EL (cell line): ENCODE results near the gene ARAP2.

Experiments used
- DNase-seq: peaks from one replicate; pipeline ENCODE4 v3.0.0-alpha.2; 2016

Gene ARAP2

DNA sequence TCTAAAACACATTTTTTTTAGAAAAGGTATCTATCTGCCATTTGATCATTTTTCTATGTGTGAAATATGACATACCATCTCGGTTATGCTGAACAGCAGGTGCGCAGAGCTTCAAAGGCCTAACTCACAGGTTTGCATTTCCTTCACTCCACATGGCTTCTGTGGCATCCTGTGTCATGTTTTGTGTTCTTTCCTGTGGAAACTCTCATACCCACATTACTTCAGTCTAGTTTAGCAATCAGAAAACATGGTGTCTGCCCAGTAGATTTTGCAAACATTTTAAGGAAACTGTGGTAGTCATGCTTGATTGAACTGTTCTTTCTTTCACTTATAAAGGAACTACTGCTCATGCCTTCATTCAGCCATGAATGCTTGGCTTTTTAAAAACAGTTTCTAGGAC, 11.3 kb upstream of the ARAP2 start:
- DNase-seq, result no peak

DNA sequence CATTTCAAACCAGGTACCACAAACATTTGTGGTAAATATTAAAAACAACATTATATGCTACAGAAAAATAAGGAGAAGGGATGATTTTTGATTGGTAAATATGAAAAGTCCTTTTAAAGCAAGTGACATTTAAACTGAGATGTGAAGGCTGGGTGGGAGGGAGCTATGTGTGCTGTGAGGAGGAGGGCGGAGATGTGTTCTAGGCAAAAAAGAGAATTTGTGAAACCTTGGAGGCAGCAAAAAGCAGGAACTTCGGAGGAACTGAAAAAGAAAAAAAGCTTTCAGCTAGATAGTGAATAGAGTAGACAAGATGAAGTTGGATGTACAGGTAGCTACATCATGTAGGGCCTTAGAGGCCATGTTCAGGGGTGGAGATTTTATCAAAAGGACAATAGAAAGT, 10.1 kb upstream of the ARAP2 start:
- no peak for DNase-seq

DNA sequence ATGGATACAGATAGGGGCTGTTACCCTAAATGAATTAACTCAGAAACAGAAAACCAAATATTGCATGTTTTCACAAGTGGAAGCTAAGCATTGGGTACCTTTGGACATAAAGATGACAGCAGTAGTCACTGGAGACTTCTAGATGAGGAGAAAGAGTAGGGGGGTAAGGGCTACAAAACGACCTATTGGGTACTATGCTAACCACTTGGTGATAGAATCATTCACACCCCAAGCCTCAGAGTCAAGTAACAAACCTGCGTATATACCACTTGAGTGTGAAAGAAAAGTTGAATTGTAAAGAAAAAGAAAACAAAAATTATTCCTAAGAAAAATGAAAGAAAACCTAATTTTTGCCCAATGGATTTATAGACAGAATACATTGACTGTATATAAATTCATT, 7.7 kb upstream of the ARAP2 start:
- no peak for DNase-seq

DNA sequence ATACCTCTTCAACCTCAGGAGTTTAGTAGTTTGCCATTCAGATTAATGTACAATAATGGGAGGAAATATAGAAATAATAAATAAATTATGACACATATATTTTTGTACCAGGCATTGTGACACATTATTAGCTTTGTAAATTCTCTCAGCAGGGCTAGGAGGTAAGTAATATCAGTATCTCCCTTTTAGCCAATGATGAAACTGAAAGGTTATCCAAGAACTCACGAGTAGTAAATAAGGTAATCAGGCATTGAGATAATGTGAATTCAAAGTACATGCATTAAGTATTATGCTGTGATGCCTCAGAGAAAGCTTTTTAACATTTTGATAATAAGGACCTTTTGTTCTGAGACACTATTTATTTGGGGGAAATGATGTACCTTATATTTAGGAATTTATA, 5.3 kb upstream of the ARAP2 start:
- DNase-seq, result no peak

DNA sequence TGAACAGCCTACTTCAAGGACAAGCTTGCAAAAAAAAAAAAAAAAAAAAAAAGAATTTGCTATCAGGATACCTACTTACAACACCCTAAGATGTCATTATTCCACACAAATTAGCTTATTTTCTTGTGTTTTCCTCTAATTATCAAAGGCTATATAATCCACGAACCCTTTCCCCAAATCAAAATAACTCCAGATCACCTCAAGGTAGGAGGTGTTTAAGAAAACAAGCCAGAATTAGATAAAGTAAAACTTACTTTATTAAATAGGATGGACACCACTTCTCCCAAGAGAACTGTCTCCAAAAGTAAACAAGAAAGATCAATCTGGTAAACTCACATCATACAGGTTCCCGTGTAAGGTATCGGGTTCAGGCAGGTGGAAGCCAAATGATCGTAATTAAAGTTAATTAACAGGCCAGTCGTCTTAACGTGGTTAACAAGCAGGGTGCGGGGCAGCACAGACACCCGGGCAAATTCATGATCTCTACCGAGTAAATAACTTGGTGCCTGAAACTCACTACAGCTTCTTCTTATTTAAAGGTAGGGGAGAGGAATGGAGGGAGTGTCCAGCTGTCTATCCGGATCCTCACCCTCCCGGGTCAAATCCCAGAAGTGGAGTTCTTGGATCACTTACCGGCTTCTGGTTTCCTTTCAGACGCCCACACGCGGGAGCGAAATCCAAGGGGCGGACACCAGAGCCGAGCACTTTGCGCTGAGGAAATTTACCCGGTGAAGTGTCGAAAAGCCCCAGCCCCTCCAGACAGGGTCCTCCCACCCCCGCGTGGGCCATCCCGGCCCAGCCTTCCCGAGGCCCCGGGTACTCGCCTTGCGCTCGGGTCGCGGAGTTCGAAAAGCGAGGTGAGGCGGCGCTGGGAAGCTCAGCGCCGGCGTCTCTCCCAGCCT, 708 bp downstream of the ARAP2 start:
- DNase-seq, result no peak

DNA sequence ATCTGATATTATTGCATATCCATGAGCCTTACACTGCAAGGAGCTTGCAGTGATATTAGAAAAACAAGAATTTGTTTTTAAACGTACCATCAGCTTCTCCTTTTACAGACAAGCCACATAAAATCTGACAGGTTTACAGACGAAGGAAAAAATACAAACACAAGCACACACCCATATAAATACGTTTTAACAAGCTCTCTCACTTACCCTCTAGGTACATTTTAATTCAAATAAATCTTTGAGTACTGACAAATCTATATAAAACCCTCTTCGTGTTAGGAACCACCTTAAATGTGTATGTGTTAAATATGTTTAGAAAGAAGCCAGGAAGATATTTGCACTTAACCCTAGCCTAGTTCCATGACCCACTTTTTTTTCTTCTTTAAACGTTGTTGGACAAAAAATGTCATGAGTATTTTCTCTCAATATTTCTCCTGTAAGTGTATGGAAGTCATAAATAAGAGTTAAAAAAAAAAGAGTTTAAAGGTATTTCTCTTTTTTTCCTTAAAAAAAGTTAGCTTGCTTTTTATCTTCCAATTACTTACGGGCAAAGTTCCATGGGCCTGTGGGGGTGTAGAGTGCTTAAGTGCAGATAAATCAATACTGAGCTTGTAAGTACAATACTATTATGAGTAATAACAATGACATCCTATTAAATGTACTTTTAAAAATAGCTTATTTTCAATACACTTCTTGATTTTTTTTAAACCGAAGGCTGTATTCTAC, 1.5 kb downstream of the ARAP2 start:
- no peak for DNase-seq

DNA sequence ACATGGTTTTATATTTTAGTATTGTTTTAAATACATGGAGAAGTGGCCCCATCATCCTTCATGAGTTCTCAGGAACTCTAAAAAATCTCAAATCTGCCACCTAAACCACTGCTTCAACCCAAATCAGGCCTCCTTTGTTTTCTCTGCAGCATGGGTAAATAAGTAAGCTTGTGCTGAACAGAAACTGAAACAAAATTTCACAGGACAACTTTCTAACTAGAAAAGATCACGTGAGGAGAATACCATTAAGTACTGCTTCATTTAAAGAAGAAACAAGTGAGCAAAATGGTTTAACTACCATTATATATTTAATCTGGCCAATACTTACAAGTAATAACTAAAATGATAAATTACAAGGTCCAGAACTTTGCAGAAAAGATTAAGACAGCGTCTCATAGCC, 2.5 kb downstream of the ARAP2 start:
- DNase-seq, result no peak

DNA sequence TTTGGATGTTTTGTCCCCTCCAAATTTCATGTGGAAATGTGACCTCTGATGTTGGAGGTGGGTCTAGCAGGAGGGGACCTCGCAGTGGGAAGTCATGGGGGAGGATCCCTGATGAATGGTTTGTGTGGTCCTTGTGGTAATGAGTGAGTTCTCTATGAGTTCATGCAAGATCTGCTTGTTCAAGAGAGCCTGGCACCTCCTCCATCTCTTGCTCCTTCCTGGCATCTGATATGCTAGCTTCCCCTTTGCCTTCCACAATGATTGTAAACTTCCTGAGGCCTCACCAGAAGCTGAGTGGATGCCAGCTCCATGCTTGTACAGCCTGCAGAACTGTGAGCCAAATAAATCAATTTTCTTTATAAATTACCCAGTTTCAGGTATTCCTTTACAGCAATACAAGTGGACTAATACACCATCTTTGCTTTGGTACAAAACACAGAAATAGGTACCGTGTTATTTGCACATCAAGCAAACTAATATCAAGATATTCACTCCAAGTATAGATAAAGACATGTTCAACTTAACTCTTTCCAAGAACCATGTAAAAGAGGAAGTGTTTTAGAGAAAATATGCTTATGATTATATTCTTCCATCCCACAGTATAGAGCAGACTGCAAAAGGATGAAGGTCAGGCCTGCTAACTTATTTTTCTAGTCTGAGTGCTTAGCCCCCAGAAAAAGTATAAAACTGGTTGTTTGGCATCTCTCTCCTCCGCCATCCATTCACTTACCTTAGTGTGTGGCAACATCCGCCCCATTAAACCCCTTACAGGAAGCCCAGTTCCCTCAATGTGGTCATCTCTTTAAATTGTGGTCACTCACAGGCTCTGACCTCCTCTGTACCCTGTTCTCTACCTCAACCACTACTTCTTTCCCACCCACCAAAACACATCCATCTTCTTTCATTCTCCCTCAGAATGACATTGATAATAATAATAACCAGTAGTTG, 6.7 kb downstream of the ARAP2 start:
- DNase-seq, result no peak

DNA sequence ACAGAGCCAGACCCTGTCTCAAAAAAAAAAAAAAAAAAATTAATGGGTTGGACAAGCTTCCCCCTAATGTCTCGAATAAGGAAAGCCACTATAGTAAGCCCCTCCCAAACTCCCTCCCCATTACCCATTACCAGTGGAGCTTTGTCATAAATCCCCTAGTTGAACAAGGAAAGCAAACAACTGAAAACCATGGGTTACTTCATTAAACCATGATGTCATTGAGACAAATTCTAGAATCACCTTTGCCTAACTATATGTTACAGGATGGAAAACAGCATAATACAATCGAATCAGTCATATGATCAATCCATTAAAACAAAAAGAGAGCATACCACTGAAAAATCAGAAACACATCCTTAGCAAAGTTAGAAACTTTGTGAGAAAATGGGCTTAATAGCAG, 8.2 kb downstream of the ARAP2 start:
- DNase-seq, result no peak

DNA sequence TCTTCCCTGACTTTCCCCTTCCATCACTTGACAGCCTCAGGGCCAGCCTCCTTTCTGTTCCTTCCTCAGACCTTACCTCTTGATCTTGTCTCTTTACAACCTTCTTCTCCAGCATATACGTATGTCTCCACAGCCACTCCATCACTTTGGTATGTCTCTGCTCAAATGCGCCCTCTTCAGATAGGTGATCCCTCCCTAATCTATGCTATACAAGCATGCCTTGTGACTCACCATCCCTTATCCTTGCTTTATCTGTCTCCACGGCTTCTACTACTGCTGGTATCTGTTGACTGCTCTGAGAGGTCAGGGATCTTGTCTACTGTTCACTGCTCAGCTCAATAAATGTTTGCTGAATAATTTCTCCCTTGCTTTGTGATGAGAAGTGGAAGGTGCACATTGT, 9.0 kb downstream of the ARAP2 start:
- no peak for DNase-seq

DNA sequence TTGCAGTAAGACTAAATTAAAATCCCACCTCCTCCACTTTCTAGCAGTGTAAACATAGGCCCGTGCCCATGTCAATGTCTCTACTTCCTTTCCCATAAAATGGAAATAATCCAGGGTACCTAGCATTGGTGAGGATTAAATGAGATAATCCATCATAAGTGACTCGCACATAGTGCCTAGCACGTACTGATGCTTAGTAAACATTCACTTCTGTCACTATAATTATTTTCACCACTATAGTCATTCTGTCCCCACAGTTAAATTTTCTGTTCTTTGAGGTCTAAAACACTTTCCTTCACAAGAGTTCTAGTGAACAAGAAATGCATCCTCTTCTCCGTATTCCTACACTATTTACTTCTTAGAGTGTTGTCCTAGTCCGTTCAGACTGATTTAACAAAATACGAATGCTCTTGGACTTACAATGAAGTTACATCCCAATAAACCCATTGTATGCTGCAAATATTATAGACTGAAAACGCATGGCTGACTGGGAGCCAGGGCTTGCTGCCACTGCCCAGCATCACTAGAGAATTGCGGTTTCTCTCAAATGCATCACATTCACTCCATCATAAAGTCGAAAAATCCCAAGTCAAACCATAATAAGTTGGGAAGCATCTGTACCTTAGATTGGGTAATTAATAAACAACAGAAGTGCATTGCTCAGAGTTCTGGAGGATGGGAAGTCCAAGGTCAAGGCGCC, 10.6 kb downstream of the ARAP2 start:
- DNase-seq, result no peak

DNA sequence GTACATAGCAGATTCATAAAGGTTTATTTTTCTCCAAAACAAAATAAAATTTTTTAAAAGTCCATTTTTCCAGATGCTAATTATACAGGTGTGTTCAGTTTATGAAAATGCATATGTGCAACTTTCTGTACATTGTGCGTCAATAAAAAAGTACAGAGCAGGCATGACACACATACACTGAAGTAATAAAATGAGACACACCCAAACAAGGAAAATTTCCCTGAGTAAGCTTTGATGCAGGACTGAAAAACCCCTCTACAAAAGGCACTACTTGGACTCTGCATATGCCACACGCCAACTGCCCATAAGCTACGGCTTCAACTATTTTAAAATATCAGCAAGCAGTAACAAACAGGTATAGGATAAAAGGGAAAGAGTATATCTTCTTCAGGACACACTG, 13.8 kb downstream of the ARAP2 start:
- no peak for DNase-seq

DNA sequence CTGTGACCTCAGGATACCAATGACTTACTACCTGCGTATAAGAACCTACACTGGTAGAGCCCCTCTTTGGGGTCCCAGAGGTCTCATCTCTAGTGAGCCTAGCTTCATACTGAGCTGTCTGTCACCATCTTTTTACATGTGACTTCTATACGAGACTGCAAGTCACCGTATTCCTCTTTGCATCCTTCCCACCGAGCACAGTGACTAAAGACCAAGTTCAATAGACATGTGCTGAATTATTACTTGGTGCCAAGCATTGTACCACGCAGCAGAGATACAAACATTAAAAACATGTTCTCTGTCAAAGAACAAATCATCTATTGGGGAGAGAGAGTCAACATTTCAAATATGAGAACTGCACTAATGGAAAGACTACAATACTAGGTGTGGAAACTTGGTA, 16.4 kb downstream of the ARAP2 start:
- no peak for DNase-seq

DNA sequence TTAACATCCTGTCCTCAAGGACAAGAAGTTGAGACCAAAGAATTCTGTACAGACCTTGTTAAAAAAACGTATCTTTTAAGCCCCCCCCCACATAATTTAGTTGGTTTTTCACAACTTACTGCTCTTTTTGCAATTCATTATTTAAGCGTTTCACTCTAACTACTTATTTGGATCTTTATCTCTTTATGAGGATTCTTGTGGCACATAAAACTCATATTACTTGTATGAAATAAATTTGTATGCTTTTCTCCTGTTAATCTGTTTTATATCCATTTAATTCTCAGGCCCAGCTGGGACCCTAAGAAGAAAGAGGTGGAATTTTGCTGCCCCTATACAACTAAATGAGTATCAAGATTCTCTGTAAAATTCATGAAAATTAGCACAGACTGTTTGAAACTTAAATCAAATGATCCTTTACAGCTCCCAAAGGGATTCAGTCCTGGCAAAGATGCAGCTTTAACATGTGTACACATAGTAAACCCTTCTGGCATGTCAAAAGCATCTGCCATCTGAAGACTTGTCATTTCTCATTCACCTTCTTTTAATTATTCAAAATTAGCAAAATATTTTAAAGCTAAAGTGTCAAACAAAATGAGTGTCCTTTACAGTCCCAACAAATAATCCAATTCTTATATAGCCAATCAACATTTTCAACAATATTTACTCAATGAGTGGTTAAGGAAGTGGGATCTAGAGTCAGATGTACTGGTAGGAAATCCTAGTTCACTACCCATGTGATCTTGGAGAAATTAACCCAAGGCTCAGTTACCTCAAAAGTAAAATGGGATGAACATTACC, 17.7 kb downstream of the ARAP2 start:
- DNase-seq, result no peak

DNA sequence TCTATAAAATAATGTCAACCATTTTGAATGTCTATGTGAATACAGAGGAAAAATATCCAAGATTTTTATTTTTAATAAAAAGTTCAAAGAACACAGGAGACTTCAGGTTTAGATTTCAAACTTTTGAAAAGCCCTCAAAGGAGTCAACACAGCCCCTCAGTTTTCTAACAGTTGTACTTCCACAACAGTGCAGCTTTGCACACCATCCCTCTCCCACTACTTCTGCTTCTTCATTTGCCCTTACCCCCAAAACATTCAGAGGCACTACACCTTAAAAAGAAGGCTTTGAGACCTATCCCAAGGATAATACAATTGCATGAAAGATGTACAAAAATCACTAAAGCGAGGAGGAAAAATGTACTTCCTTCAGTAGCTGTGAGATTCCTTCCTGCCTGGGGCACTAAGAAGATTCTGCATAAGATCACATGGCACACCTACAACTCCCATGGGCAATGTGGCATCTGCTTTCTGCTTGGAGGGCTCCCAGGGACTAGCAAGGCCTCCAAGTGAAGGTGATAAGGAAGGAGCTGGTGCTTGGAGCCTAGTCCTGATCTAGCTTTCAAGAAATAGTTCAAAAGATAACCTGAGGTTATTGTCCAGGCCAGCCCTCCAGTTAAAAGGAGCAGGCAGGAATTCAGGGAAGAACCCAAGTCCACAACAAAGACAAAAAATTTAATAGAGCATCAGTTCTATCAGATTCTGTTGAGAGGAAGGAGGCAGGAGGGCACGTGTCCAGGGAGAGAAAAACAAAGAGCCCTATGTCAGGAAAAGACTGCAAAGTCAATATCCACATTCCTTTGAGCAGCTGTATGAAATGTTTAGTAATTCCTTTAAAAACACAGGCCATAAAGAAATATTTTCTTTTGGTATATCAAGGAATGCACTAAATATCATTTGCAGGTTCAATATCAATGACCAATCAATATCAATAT, 19.1 kb downstream of the ARAP2 start:
- DNase-seq, result no peak

DNA sequence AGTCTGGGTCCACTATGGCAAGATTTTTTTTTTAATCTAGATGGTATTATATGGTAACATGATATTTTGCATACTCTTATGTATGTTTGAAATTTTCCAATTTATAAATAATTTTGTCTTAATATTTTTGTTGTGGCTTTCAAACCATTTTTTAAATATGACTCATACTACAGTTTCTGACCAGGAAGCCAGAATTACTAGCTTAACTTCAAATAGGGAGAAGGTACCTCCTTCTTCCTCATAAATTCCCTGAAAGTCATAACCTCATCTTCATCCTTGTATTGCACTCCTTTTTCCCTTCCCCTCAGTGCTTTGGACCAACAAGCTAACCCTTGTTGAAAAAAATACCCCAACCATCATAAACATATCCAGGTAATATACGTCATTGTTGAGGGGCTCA, 21.6 kb downstream of the ARAP2 start:
- DNase-seq, result no peak

DNA sequence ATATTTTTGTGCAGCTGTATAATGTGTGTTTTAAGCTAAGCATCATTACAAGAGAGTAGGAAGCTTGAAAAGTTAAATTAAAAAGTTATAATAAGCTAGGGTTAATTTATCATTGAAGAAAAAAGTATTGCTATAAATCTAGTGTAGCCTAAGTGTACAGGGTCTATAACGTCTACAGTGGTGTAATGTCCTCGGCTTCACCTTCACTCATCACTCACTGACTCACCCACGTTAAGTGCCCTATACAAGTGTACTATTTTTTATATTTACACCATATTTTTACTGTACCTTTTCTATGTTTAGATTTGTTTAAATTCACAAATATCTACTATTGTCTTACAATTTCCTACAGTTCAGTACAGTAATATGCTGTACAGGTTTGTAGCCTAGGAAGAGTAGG, 23.5 kb downstream of the ARAP2 start:
- no peak for DNase-seq

DNA sequence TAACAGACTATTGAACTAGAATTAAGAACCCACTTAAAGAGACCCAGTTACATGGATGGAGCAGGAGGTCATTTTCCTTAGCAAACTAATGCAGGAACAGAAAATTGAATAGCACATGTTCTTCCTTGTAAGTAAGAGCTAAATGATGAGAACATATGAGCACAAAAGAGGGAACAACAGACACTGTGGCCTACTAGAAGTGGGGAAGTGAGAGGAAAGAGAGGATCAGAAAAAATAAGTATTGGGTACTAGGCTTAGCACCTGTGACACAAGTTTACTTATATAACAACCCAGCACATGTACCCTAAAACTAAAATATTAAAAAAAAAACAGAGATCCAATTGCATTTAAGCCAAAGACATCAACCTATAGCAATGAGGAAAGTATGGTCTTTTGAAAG, 26.2 kb downstream of the ARAP2 start:
- no peak for DNase-seq

DNA sequence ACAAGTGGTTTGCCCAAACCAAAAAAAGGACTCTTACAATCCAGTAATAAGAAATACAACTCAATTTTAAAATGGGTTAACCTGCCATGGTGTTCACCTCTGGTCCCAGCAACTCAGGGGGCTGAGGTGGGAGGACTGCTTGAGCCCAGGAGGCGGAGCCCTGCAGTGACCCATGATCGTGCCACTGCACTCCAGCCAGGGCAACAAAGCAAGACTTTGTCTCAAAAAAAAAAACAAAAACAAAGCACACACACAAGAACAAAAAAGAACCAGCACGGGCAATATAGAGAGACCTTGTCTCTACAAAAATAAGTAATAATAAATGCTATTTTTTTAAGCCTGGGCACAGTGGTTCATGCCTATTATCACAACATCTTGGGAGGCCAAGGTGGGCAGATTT, 28.7 kb downstream of the ARAP2 start:
- no peak for DNase-seq

DNA sequence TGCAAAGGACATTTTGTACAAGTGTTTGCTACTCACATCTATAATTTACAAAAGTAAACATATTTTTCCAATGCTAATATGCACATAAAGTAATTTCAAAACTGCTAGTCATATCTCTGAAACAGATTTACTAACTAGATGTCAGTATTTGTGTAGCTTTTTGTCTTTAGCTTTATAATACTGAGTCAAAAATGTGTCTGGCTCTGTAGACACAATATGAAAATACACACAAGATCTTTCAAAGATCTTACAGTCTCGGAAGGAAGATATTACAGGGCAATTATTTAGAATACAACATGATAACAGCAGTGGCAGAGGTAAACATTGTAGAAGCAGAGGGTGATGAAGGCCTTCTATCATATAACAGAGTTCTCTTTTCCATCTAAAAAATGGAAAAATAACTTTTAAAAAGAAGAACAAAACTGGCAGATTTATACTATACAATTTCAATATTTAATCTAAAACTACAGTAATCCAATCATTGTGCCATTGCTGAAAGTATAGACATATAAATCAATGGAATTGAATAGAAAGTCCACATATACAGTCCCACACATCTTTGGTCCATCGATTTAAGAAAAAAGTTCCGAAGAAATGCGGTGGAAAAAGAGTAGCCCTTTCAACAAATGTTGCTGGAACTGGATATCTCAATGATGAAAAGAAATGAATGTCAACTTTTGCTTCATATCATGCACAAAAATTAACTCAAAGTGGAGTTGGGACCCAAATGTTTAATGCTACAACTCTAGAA, 29.4 kb downstream of the ARAP2 start:
- no peak for DNase-seq
